Eye (tissue), 1 donor: Measurements from ENCODE around the gene LAG3.

Source experiments
- DNase-seq: peaks from one replicate; pipeline ENCODE4 v3.0.0-alpha.2; 2015

LAG3 gene

DNA sequence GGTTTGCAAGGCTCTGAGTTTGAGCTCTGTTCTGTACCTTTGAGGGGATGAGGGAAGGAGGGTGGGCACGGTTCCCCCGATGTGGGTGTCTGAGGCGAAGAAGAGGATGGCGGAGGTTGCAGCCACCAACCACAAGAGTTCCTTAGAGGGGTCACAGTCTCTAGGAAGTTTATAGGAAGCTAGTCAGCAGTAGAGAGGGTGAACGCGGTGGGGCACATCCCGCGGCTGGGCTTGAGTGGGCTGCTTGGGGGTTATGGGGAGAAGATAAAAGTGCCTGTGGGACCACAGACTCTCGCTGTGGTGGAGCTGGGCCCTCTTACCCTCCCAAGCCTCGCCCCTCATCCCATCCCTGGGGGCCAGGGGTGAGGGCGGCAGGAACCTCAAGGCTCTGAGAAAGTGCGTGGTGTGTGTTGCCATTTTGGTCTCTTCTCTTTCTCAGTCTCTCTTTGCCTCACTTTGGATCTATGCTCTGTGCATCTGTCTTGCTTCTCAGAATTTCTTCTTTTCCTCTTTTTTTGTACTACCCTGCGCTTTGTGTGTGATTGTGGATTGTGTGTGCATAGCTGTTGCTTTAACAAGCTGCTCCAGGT is 19.7 kb downstream of the LAG3 start:
- DNase-seq: no peak

- peak; percentile 71 for DNase-seq
Measured at GRCh38 chr12:6792522-6793201, 20.3 kb downstream of the LAG3 start.

GRCh38 chr12:6795088-6795487 is 22.8 kb downstream of the LAG3 start:
- no peak for DNase-seq

GRCh38 chr12:6796576-6796975 is 24.3 kb downstream of the LAG3 start:
- no peak for DNase-seq

DNA sequence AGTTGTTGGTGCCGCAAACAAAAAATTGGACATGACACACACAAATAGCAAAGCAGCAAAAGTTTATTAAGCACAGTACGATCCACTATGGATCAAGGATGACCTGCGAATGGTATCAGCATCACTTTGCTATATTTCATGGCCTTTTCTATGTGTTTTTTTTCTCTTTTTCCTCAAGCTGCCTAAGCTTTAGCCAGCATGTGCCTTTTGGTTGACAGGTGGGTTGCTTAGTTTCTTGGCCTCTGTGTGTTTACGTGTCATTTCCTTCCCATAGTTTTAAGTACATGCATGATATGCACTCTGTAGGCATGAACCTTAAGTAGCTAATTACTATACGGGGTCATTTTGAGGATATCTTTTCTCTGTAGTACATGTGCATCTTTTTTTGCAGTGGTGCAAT is 26.8 kb downstream of the LAG3 start:
- no peak for DNase-seq

DNA sequence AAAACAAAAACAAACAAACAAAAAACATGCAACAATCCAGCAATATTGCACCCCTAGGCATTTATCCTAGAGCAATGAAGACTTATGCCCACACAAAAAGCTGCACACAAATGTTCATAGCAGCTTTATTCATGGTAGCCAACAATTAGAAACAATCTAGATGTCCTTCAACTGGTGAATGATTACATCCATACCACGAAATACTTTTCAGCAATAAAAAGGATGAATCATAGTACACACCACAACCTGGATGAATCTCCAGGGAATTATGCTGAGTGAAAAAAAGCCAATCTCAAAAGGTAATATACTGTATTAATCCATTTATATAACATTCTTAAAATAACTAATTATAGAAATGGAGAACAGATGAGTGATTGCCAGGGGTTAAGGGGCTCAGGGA is 34.9 kb downstream of the LAG3 start:
- DNase-seq: no peak

DNA sequence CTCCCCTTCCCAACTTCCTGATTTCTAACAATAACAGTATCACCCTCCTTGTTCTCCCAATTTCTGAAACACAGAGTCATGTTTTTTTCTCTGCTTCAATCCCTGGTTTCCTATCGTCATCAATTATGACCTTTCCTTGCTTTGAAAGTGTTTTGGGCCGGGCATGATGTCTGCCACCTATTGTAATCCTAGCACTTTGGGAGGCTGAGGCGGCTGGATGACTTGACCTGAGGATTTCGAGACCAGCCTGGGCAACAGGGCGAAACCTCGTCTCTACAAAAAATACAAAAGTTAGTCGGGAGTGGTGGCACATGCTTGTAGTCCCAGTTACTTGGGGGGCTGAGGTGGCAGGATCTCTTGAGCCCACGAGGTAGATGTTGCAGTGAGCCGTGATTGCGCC is 36.7 kb downstream of the LAG3 start:
- no peak for DNase-seq

GRCh38 chr12:6810758-6811157 is 38.4 kb downstream of the LAG3 start:
- DNase-seq: no peak

DNA sequence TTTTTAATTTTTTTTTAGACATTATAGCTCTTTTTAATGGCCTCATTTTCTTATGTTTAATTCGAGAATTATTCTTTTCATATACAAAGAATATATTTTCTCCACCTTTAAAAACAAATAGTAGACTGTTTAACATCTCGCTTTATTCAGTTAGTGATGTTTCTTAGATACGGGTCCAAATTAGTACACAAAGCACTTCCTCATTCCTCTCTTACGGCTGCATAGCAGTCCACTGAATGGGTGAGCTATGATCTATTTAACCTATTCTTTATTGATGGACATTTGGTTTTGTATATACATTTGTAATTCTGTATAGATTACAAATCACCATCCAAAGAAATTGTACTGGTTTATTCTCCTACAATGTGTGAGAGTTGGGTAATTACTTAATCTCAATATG is 41.0 kb downstream of the LAG3 start:
- no peak for DNase-seq

- no peak for DNase-seq
Measured at GRCh38 chr12:6816598-6816997, 44.3 kb downstream of the LAG3 start.

- DNase-seq: no peak
Measured at GRCh38 chr12:6817098-6817497, 44.8 kb downstream of the LAG3 start.

- DNase-seq: no peak
Measured at GRCh38 chr12:6817662-6818157, 45.4 kb downstream of the LAG3 start.

GRCh38 chr12:6818222-6818621 is 45.9 kb downstream of the LAG3 start:
- DNase-seq: peak; percentile 65

DNA sequence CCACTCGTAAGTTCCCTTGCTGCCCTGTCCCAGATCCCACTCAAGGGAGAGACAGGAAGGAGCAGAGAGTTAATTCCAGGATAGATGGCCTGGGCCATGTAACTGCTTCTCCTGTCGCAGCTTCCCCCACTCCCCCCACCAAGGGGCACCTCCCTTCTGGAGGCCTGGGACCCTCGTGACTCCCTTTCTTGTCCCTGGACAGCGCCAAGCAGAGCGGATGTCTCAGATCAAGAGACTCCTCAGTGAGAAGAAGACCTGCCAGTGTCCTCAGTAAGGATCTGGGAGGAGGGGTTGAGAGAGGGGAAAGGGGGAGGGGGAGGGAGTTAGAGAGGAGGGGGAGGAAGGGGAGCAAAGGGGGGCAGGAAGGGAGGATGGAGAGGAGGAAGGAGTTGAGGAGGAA is 46.3 kb downstream of the LAG3 start:
- peak; percentile 51 for DNase-seq

DNA sequence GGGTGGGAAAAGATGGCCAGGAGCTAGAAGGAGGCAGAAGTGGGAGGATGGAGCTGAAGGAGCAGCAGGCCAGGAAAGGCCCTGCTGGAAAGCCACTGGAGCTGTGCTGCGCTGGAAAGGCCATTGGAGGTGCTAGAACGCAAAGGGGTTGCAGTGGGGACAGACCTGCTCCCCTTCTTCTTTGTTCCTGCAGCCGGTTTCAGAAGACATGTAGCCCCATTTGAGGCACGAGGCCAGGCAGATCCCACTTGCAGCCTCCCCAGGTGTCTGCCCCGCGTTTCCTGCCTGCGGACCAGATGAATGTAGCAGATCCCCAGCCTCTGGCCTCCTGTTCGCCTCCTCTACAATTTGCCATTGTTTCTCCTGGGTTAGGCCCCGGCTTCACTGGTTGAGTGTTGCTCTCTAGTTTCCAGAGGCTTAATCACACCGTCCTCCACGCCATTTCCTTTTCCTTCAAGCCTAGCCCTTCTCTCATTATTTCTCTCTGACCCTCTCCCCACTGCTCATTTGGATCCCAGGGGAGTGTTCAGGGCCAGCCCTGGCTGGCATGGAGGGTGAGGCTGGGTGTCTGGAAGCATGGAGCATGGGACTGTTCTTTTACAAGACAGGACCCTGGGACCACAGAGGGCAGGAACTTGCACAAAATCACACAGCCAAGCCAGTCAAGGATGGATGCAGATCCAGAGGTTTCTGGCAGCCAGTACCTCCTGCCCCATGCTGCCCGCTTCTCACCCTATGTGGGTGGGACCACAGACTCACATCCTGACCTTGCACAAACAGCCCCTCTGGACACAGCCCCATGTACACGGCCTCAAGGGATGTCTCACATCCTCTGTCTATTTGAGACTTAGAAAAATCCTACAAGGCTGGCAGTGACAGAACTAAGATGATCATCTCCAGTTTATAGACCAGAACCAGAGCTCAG is 47.0 kb downstream of the LAG3 start:
- DNase-seq: peak; percentile 50

DNA sequence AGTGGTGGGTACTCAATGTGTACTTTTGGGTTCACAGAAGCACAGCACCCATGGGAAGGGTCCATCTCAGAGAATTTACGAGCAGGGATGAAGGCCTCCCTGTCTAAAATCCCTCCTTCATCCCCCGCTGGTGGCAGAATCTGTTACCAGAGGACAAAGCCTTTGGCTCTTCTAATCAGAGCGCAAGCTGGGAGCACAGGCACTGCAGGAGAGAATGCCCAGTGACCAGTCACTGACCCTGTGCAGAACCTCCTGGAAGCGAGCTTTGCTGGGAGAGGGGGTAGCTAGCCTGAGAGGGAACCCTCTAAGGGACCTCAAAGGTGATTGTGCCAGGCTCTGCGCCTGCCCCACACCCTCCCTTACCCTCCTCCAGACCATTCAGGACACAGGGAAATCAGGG is 47.8 kb downstream of the LAG3 start:
- peak; percentile 82 for DNase-seq

- DNase-seq: peak; percentile 94
Measured at GRCh38 chr12:6821591-6822425, 49.5 kb downstream of the LAG3 start, which contains the start of gene GPR162. Gene GPR162, plus strand, starts transcription at chr12:6821821. Its CDS starts 2,078 bp downstream, at chr12:6823899.

DNA sequence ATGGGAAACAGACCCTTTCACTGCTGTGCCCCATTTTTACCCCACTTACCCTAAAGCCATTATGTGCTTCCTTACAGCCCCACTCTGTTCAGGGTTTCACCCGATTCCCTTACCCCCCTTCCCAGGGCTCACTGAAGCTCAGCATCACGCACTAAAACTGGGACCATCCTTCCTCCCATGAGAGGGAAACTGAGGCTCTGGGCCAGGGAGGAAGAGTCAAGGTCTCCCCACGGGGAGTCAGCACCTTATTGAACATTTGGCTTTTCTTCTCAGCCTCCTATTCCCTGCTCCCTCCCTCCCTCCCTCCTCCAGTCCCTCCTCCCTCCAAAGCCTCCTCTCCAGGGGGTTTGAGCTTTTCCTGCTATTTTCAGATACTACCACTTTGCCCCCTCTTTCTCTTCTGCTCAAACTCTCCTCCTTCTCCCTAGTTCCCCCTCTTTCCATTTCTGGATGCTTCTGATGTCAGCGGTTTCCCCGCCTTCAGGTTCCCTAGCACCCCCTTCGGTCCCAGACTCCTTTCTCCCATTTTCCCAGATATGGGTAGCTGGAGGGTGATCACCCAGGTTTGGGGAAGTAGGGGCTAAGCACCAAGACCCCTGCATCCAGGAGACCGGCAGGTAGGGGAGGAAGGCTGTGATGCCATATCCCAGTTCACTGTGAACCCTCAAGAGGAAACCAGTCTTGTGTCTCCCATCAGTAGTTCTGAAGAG is 50.3 kb downstream of the LAG3 start:
- no peak for DNase-seq

DNA sequence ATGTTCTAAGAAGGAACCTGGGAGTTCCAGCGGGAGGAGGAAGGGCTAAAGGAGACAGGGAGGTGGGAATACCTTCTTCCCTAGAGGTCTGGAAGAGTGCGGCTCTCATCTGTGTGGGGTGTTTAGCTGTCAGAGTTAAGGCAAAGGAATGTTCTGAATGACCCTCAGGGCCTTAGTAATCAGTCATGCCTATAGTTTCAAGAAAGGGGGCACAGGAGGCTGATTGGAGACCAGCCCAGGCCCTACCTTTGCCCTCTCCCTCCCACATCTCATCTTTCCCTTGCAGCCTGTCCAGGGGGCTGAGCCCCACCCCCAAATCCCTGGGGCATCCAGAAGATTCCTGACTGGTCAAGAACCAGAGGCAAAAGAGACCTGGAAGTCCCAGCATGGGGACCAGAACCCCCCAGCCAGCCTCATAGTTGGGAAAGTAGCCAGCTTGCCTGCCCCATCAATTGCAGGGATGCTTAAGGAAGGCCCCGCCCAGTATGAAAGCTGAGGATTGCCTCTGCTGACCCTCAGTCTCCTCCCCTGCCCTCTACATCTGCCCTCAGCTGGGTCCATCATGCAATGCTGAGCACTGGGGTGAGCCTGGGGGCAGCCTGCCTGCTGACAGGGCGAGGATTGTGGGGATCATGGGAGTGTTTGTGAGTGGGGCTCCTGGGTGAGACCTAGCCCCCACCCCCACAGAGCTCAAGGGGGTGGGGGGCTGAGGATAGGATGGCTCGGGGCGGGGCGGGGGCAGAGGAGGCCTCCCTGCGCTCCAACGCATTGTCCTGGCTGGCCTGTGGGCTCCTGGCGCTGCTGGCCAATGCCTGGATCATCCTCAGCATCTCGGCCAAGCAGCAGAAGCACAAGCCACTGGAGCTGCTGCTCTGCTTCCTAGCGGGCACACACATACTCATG is 51.1 kb downstream of the LAG3 start:
- DNase-seq: no peak

GRCh38 chr12:6824085-6824775 is 51.9 kb downstream of the LAG3 start:
- DNase-seq: peak; percentile 0
